ENCODE measurements around the gene RASGRP2.

The RASGRP2 gene

GRCh38 chr11:64787526-64788320 lies 43.8 kb upstream of the RASGRP2 start:
- peak overlapping the region; percentile 41; the same call in 1 of the 2 replicates for H3K9ac ChIP-seq (ENCODE audit: low read length)
- no peaks in the 10 kb centered on the region for H3K9me3 ChIP-seq (ENCODE audit: low read length)
- H3K36me3 ChIP-seq (ENCODE audit: insufficient read depth, low read length): peaks cover 30% of the 10 kb centered on the region; the same call in 1 of the 2 replicates
- no peaks in the 10 kb centered on the region for H3K9me2 ChIP-seq (ENCODE audit: low read depth, low read length)
- H3K27me3 ChIP-seq (ENCODE audit: insufficient read depth, low read length): no peaks in the 10 kb centered on the region
- peak overlapping the region; percentile 65 for H3K27ac ChIP-seq (ENCODE audit: low read depth, low read length, poor library complexity, severe bottlenecking)
- H3K4me2 ChIP-seq (ENCODE audit: low read length): peak overlapping the region; percentile 21; the same call in 1 of the 2 replicates
- no peaks in the 10 kb centered on the region for H4K20me1 ChIP-seq (ENCODE audit: insufficient read depth, low read length)
- no peak overlapping the region for H2AFZ ChIP-seq (ENCODE audit: low read length)
- H3F3A ChIP-seq (ENCODE audit: insufficient read depth, low read length): no peaks in the 10 kb centered on the region
- H3K4me1 ChIP-seq (ENCODE audit: insufficient read depth, low read length, severe bottlenecking): peaks cover 12% of the 10 kb centered on the region
- no peak overlapping the region for H3K4me3 ChIP-seq (ENCODE audit: low read depth, low read length, poor library complexity, severe bottlenecking)
- no peaks in the 10 kb centered on the region for H3K79me2 ChIP-seq (ENCODE audit: insufficient read depth, low read length)
- TF ChIP-seq EZH2 (IDR thresholded peaks at IDR 0.05; ENCODE audit: borderline replicate concordance, low read length): no peak
- TF ChIP-seq CTCF (IDR thresholded peaks at IDR 0.05; ENCODE audit: low read length): peak; percentile 84

- Histone ChIP-seq H3K9me3 (ENCODE audit: low read length) (no peaks in the 10 kb centered on the region), H3K9ac (ENCODE audit: low read length) (no peak overlapping the region), H3K36me3 (ENCODE audit: insufficient read depth, low read length) (peaks cover 25% of the 10 kb centered on the region; the same call in 1 of the 2 replicates), H3K4me2 (ENCODE audit: low read length) (no peak overlapping the region), H4K20me1 (ENCODE audit: insufficient read depth, low read length) (no peaks in the 10 kb centered on the region), H3K79me2 (ENCODE audit: insufficient read depth, low read length) (no peaks in the 10 kb centered on the region), H3F3A (ENCODE audit: insufficient read depth, low read length) (no peaks in the 10 kb centered on the region), H3K27ac (ENCODE audit: low read depth, low read length, poor library complexity, severe bottlenecking) (no peak overlapping the region), H3K9me2 (ENCODE audit: low read depth, low read length) (no peaks in the 10 kb centered on the region), H2AFZ (ENCODE audit: low read length) (no peak overlapping the region), H3K4me3 (ENCODE audit: low read depth, low read length, poor library complexity, severe bottlenecking) (no peak overlapping the region), H3K27me3 (ENCODE audit: insufficient read depth, low read length) (no peaks in the 10 kb centered on the region), H3K4me1 (ENCODE audit: insufficient read depth, low read length, severe bottlenecking) (peaks cover 21% of the 10 kb centered on the region)
- TF ChIP-seq EZH2 (IDR thresholded peaks at IDR 0.05; ENCODE audit: borderline replicate concordance, low read length) (no peak), CTCF (IDR thresholded peaks at IDR 0.05; ENCODE audit: low read length) (no peak)
Observed at GRCh38 chr11:64786308-64786707, 42.4 kb upstream of the RASGRP2 start.

GRCh38 chr11:64784813-64785581 lies 41.1 kb upstream of the RASGRP2 start:
- no peaks in the 10 kb centered on the region for H4K20me1 ChIP-seq (ENCODE audit: insufficient read depth, low read length)
- H3K4me3 ChIP-seq (ENCODE audit: low read depth, low read length, poor library complexity, severe bottlenecking): no peak overlapping the region
- H3K9me2 ChIP-seq (ENCODE audit: low read depth, low read length): no peaks in the 10 kb centered on the region
- no peak overlapping the region for H3K9ac ChIP-seq (ENCODE audit: low read length)
- H3K4me1 ChIP-seq (ENCODE audit: insufficient read depth, low read length, severe bottlenecking): peaks cover 24% of the 10 kb centered on the region
- no peaks in the 10 kb centered on the region for H3K27me3 ChIP-seq (ENCODE audit: insufficient read depth, low read length)
- TF ChIP-seq EZH2 (IDR thresholded peaks at IDR 0.05; ENCODE audit: borderline replicate concordance, low read length) (no peak), CTCF (IDR thresholded peaks at IDR 0.05; ENCODE audit: low read length) (no peak)
- H3K9me3 ChIP-seq (ENCODE audit: low read length): no peaks in the 10 kb centered on the region
- peaks cover 21% of the 10 kb centered on the region; the same call in 1 of the 2 replicates for H3K36me3 ChIP-seq (ENCODE audit: insufficient read depth, low read length)
- no peak overlapping the region for H2AFZ ChIP-seq (ENCODE audit: low read length)
- no peak overlapping the region for H3K4me2 ChIP-seq (ENCODE audit: low read length)
- H3K79me2 ChIP-seq (ENCODE audit: insufficient read depth, low read length): no peaks in the 10 kb centered on the region
- no peaks in the 10 kb centered on the region for H3F3A ChIP-seq (ENCODE audit: insufficient read depth, low read length)
- no peak overlapping the region for H3K27ac ChIP-seq (ENCODE audit: low read depth, low read length, poor library complexity, severe bottlenecking)

Measured in OCI-LY1 (cell line).